ENCODE data around the gene EFCAB11. TPM values are rescaled to one million over a fixed set of nuclear protein-coding genes. Genes with fewer than 3 reads are reported as not detected.

Gene EFCAB11
- total RNA-seq, 1 experiment from 2014 or later = 15.5 TPM

GRCh38 chr14:89965839-89966238, 11.3 kb upstream of the EFCAB11 start:
- Mint-ChIP-seq H3K36me3 (peaks cover 45% of the 10 kb centered on the region), H3K9me3 (no peaks in the 10 kb centered on the region), H3K27me3 (ENCODE audit: low read depth) (no peaks in the 10 kb centered on the region), H3K27ac (no peak overlapping the region), H3K4me3 (no peak overlapping the region), H3K4me1 (peaks cover 8% of the 10 kb centered on the region)
- ATAC-seq (no peak), DNase-seq (ENCODE audit: low spot score) (no peak)
- ChIA-PET CTCF (interaction anchor here (0.9 to 1.7 kb wide), 3 partner anchors 7 to 925 kb away, joined by 3 to 7 read pairs (median 6); no protein-coding TSS in a partner anchor), POLR2A (no interaction called here)
- TF ChIP-seq, protein P1, sequence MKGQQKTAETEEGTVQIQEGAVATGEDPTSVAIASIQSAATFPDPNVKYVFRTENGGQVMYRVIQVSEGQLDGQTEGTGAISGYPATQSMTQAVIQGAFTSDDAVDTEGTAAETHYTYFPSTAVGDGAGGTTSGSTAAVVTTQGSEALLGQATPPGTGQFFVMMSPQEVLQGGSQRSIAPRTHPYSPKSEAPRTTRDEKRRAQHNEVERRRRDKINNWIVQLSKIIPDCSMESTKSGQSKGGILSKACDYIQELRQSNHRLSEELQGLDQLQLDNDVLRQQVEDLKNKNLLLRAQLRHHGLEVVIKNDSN (CRISPR knock-in tag; IDR thresholded peaks at IDR 0.05) = no peak
- TF ChIP-seq, protein P2, sequence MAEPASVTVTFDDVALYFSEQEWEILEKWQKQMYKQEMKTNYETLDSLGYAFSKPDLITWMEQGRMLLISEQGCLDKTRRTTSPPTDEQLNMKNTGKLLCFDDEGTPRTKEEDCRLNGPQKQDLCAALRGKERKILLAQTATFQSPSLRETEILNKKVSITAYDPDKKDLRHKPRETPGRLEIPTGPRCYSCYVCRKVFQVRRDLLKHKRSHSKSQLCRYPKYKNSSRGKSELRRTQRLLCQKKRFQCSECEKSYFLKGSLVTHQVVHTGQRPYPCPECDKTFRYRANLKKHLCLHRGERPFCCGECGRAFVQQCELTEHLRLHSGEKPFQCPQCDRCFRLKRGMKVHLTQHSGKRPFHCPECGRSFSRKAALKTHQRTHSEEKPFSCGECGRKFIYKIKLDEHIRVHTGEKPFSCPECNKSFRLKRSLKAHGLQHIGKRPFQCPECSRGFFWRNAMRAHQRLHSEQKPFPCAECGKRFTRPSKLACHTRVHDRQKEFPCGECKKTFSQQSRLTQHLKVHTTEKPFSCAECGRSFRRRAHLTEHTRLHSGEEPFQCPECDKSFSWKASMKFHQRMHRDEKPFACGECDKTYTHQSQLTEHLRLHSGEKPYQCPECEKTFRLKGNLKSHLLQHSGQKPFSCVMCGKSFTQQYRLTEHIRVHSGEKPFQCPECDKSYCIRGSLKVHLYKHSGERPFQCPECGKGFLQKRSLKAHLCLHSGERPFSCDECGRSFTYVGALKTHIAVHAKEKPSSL (CRISPR knock-in tag; conservative IDR thresholded peaks at IDR 0.05) = no peak
- TF ChIP-seq, protein P3, sequence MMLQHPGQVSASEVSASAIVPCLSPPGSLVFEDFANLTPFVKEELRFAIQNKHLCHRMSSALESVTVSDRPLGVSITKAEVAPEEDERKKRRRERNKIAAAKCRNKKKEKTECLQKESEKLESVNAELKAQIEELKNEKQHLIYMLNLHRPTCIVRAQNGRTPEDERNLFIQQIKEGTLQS (CRISPR knock-in tag; conservative IDR thresholded peaks at IDR 0.05) = no peak
- TF ChIP-seq, protein P4, sequence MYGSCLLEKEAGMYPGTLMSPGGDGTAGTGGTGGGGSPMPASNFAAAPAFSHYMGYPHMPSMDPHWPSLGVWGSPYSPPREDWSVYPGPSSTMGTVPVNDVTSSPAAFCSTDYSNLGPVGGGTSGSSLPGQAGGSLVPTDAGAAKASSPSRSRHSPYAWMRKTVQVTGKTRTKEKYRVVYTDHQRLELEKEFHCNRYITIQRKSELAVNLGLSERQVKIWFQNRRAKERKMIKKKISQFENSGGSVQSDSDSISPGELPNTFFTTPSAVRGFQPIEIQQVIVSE (CRISPR knock-in tag; IDR thresholded peaks at IDR 0.05; ENCODE audit: borderline replicate concordance) = no peak
- TF ChIP-seq, protein P5, sequence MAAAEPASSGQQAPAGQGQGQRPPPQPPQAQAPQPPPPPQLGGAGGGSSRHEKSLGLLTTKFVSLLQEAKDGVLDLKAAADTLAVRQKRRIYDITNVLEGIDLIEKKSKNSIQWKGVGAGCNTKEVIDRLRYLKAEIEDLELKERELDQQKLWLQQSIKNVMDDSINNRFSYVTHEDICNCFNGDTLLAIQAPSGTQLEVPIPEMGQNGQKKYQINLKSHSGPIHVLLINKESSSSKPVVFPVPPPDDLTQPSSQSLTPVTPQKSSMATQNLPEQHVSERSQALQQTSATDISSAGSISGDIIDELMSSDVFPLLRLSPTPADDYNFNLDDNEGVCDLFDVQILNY (CRISPR knock-in tag; IDR thresholded peaks at IDR 0.05) = no peak
- TF ChIP-seq E2F1 (CRISPR knock-in tag; IDR thresholded peaks at IDR 0.05) = no peak
- TF ChIP-seq CREB1 (CRISPR knock-in tag; IDR thresholded peaks at IDR 0.05) = no peak
- no peak for TF ChIP-seq JAZF1 (CRISPR knock-in tag; IDR thresholded peaks at IDR 0.05)
- TF ChIP-seq ZNF232 (CRISPR knock-in tag; IDR thresholded peaks at IDR 0.05) = no peak
- TF ChIP-seq ETV6 (CRISPR knock-in tag; IDR thresholded peaks at IDR 0.05) = no peak
- TF ChIP-seq JUN (CRISPR knock-in tag; IDR thresholded peaks at IDR 0.05) = no peak
- TF ChIP-seq NFE2L1 (CRISPR knock-in tag; IDR thresholded peaks at IDR 0.05) = no peak
- TF ChIP-seq, protein P6, sequence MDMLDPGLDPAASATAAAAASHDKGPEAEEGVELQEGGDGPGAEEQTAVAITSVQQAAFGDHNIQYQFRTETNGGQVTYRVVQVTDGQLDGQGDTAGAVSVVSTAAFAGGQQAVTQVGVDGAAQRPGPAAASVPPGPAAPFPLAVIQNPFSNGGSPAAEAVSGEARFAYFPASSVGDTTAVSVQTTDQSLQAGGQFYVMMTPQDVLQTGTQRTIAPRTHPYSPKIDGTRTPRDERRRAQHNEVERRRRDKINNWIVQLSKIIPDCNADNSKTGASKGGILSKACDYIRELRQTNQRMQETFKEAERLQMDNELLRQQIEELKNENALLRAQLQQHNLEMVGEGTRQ (CRISPR knock-in tag; IDR thresholded peaks at IDR 0.05) = no peak
- no peak for TF ChIP-seq NR2C2 (CRISPR knock-in tag; IDR thresholded peaks at IDR 0.05)
- TF ChIP-seq ZNF121 (CRISPR knock-in tag; IDR thresholded peaks at IDR 0.05) = no peak
- no peak for TF ChIP-seq ZNF317 (CRISPR knock-in tag; IDR thresholded peaks at IDR 0.05; ENCODE audit: borderline replicate concordance, low read depth)
- no peak for TF ChIP-seq RORB (CRISPR knock-in tag; IDR thresholded peaks at IDR 0.05)
- no peak for TF ChIP-seq ZNF396 (CRISPR knock-in tag; IDR thresholded peaks at IDR 0.05; ENCODE audit: borderline replicate concordance)
- TF ChIP-seq NFATC4 (CRISPR knock-in tag; IDR thresholded peaks at IDR 0.05) = no peak
- no peak for TF ChIP-seq SP1 (CRISPR knock-in tag; conservative IDR thresholded peaks at IDR 0.05)
